AG09319 (cell line): ENCODE data around the gene ASMT.

Experiments used
- DNase-seq: peaks from one replicate; pipeline ENCODE4 v3.0.0-alpha.2; 2010; ENCODE audit warnings: low read depth; ENCODE audit errors: extremely low read depth
- CTCF ChIP-seq: IDR thresholded peaks from 2 replicates; pipeline ENCODE4 v1.5.1; 2011; ENCODE audit warnings: low read depth, mild to moderate bottlenecking, inconsistent platforms, low read length, moderate library complexity

The ASMT gene

GRCh38 chrX:1599791-1600405, 15.0 kb upstream of the ASMT start:
- TF ChIP-seq CTCF, result no peak
- DNase-seq, result no peak

- TF ChIP-seq CTCF, result no peak
- DNase-seq, result no peak
Observed at GRCh38 chrX:1600406-1601050, 14.3 kb upstream of the ASMT start.

- TF ChIP-seq CTCF, result no peak
- DNase-seq, result no peak
Observed at GRCh38 chrX:1601051-1601767, 13.7 kb upstream of the ASMT start.

GRCh38 chrX:1601768-1602085, 13.1 kb upstream of the ASMT start:
- no peak for TF ChIP-seq CTCF
- no peak for DNase-seq

- no peak for TF ChIP-seq CTCF
Observed at GRCh38 chrX:1602299-1602698, 12.6 kb upstream of the ASMT start.

GRCh38 chrX:1606496-1606895, 8.4 kb upstream of the ASMT start:
- no peak for DNase-seq
- TF ChIP-seq CTCF, result no peak

More at GRCh38 chrX:1602299-1602698, 12.6 kb upstream of the ASMT start:
- DNase-seq, result no peak

GRCh38 chrX:1609311-1609710, 5.5 kb upstream of the ASMT start:
- DNase-seq, result no peak
- TF ChIP-seq CTCF, result no peak
